SK-N-SH (cell line): ENCODE data around the gene MAP3K4. TPM values are rescaled to one million over a fixed set of nuclear protein-coding genes. Genes with fewer than 3 reads are reported as not detected.

Source experiments
- CTCF ChIA-PET: fragments of 300-600, 350-600 bp; formaldehyde crosslinking; extraction: SDS; loops from one replicate; lab custom pipeline; 2021; lab: Yijun Ruan, JAX
- POLR2A ChIA-PET: fragments of 350-600 bp; sonication (Branson Sonifier 250); formaldehyde crosslinking; extraction: SDS; loops from one replicate; lab custom pipeline; 2020; ENCODE audit warnings: antibody characterized with exemption, inconsistent platforms; lab: Yijun Ruan, JAX
- DNase-seq: peaks from one replicate; pipeline ENCODE4 v3.0.0; 2012
- H2AFZ ChIP-seq: fragments of 200-600 bp; sonication (generic); 2 replicates; pipeline ENCODE4 v1.8.1; 2016; ENCODE audit warnings: antibody characterized with exemption, mild to moderate bottlenecking, low read depth
- H3F3A ChIP-seq: fragments of 200-600 bp; sonication (generic); replicated peaks from 2 replicates; pipeline ENCODE3; 2016; ENCODE audit warnings: antibody characterized with exemption, mild to moderate bottlenecking; ENCODE audit not compliant: insufficient read depth
- H3K27ac ChIP-seq, 2 experiments: fragments of 200-500 bp in 1 of 2; fragments of 200-600 bp in 1 of 2; sonication (Bioruptor generic) in 1 of 2; sonication (generic), shearing (Covaris generic) in 1 of 2; 2 replicates each; pipeline versions ENCODE4 v1.5.1 to v1.6.1; 2014 to 2016; ENCODE audit warnings: low read depth in 2 of 2, inconsistent platforms in 1 of 2, low read length in 1 of 2, mild to moderate bottlenecking in 1 of 2, mixed read lengths in 1 of 2
- H3K27me3 ChIP-seq: fragments of 200-600 bp; sonication (generic), shearing (Covaris generic); 2 replicates; pipeline ENCODE4 v1.6.1; 2016; ENCODE audit warnings: mixed run types; ENCODE audit not compliant: insufficient read depth
- H3K36me3 ChIP-seq, 2 experiments: fragments of 200-500 bp in 1 of 2; fragments of 200-600 bp in 1 of 2; sonication (Bioruptor generic) in 1 of 2; sonication (generic) in 1 of 2; replicated peaks in 1 of 2; 2 replicates each; pipeline versions ENCODE3 to v1.5.1; 2014 to 2016; ENCODE audit warnings: low read length in 1 of 2, mild to moderate bottlenecking in 1 of 2; ENCODE audit not compliant: insufficient read depth in 2 of 2, control insufficient read depth in 1 of 2
- H3K4me1 ChIP-seq, 2 experiments: fragments of 200-500 bp in 1 of 2; fragments of 200-600 bp in 1 of 2; sonication (Bioruptor generic) in 1 of 2; sonication (generic), shearing (Covaris generic) in 1 of 2; 2 replicates each; pipeline versions ENCODE4 v1.5.1 to v1.6.1; 2014 to 2016; ENCODE audit warnings: low read depth in 1 of 2, low read length in 1 of 2, mixed run types in 1 of 2; ENCODE audit not compliant: insufficient read depth in 2 of 2, control insufficient read depth in 1 of 2
- H3K4me2 ChIP-seq: fragments of 200-600 bp; sonication (generic), shearing (Covaris generic); 2 replicates; pipeline ENCODE4 v1.6.1; 2017; ENCODE audit warnings: mixed run types
- H3K4me3 ChIP-seq, 2 experiments: fragments of 200-500 bp in 1 of 2; fragments of 200-600 bp in 1 of 2; sonication (Bioruptor generic) in 1 of 2; sonication (generic), shearing (Covaris generic) in 1 of 2; 2 replicates each; pipeline versions ENCODE4 v1.5.1 to v1.8.1; 2014 to 2016; ENCODE audit warnings: low read depth in 2 of 2, inconsistent platforms in 1 of 2, low read length in 1 of 2, mild to moderate bottlenecking in 1 of 2, mixed read lengths in 1 of 2, moderate library complexity in 1 of 2
- H3K79me2 ChIP-seq: fragments of 200-600 bp; sonication (generic); 2 replicates; pipeline ENCODE4 v1.8.1; 2017; ENCODE audit warnings: mild to moderate bottlenecking; ENCODE audit not compliant: insufficient read depth
- H3K9ac ChIP-seq: fragments of 200-600 bp; sonication (generic); 2 replicates; pipeline ENCODE4 v1.6.1; 2017; ENCODE audit warnings: mixed run types
- H3K9me2 ChIP-seq: fragments of 200-600 bp; sonication (generic); 2 replicates; pipeline ENCODE4 v1.6.1; 2017; ENCODE audit warnings: mixed run types
- H3K9me3 ChIP-seq: fragments of 200-600 bp; sonication (generic); 2 replicates; pipeline ENCODE4 v1.6.1; 2017; ENCODE audit warnings: mixed run types, mild to moderate bottlenecking, moderate library complexity
- H4K20me1 ChIP-seq: fragments of 200-600 bp; sonication (generic); 2 replicates; pipeline ENCODE4 v1.6.1; 2017; ENCODE audit warnings: mild to moderate bottlenecking, mixed run types; ENCODE audit not compliant: insufficient read depth
- CHD2 ChIP-seq: fragments of 150-350 bp; IDR thresholded peaks from 2 replicates; pipeline ENCODE4 v1.6.1; 2018; ENCODE audit warnings: low read length; ENCODE audit not compliant: partially characterized antibody
- FOXJ3 ChIP-seq: sonication (generic); formaldehyde crosslinking; IDR thresholded peaks from 2 replicates; pipeline ENCODE4 v1.5.1; 2020; ENCODE audit warnings: mild to moderate bottlenecking, missing genetic modification reagents
- FOXM1 ChIP-seq: IDR thresholded peaks from 2 replicates; pipeline ENCODE4 v1.4.0; 2012; ENCODE audit warnings: low read depth, mild to moderate bottlenecking
- JUND ChIP-seq: IDR thresholded peaks from 2 replicates; pipeline ENCODE4 v1.4.0; 2012
- NRF1 ChIP-seq: IDR thresholded peaks from 2 replicates; pipeline ENCODE4 v1.6.1; 2012; ENCODE audit warnings: low read depth, mild to moderate bottlenecking, low read length
- PBX3 ChIP-seq: IDR thresholded peaks from 2 replicates; pipeline ENCODE4; 2012
- RCOR1 ChIP-seq: fragments of 150-350 bp; IDR thresholded peaks from 2 replicates; pipeline ENCODE4 v1.6.1; 2017; ENCODE audit warnings: antibody characterized with exemption, low read length
- RFX5 ChIP-seq: IDR thresholded peaks from 2 replicates; pipeline ENCODE4 v1.6.1; 2012; ENCODE audit warnings: mild to moderate bottlenecking, improper control_type of control experiment, low read length
- RXRA ChIP-seq: IDR thresholded peaks from 2 replicates; pipeline ENCODE4 v1.4.0; 2012; ENCODE audit warnings: low read depth, mild to moderate bottlenecking, borderline replicate concordance
- SIN3A ChIP-seq: IDR thresholded peaks from 2 replicates; pipeline ENCODE4 v1.6.1; 2012; ENCODE audit warnings: low read depth, mild to moderate bottlenecking, low read length, moderate library complexity, borderline replicate concordance
- SMC3 ChIP-seq: IDR thresholded peaks from 2 replicates; pipeline ENCODE4 v1.6.1; 2012; ENCODE audit warnings: low read depth, low read length, improper control_type of control experiment
- TAF1 ChIP-seq: IDR thresholded peaks from 2 replicates; pipeline ENCODE4 v1.6.1; 2012; ENCODE audit warnings: low read depth, mild to moderate bottlenecking, low read length, moderate library complexity, borderline replicate concordance
- TEAD4 ChIP-seq: IDR thresholded peaks from 2 replicates; pipeline ENCODE4 v1.4.0; 2012; ENCODE audit warnings: mild to moderate bottlenecking, borderline replicate concordance; ENCODE audit not compliant: insufficient read depth
- USF2 ChIP-seq: fragments of 150-350 bp; IDR thresholded peaks from 2 replicates; pipeline ENCODE4 v1.6.1; 2017; ENCODE audit warnings: antibody characterized with exemption, low read length, low read depth, borderline replicate concordance
- YY1 ChIP-seq: IDR thresholded peaks from 2 replicates; pipeline ENCODE4 v1.4.0; 2012; ENCODE audit warnings: low read depth, mild to moderate bottlenecking
- ZBTB33 ChIP-seq: IDR thresholded peaks from 2 replicates; pipeline ENCODE4 v1.4.0; 2012; ENCODE audit warnings: low read depth, borderline replicate concordance
- WGBS: methylation state at CpG from one replicate; pipeline ENCODE4 v1.1.6; 2017; ENCODE audit warnings: low lambda C conversion rate; 5-methylcytosine and 5-hydroxymethylcytosine counted together
- polyA plus RNA-seq, 3 experiments: library from polyadenylated mRNA; depleted of rRNA; stranded (reverse); fragments of >200 nt; gene quantifications; 2 replicates each; pipeline ENCODE4 v1.2.3, GENCODE V29; 2012

Gene MAP3K4
- polyA plus RNA-seq, 1 of the 3 experiments (the other 2 are of a cell fraction), result 6.8 TPM

- 37% methylated on average over 4 of the region's 4 CpGs for WGBS
- no peaks in the 10 kb centered on the region; a peak in 2 of 4 replicates for H3K4me1 ChIP-seq
- ChIA-PET POLR2A (no interaction called here), CTCF (interaction anchor here (1.2 kb wide), 2 partner anchors 421 to 423 kb away, joined by 3 to 6 read pairs; no protein-coding TSS in a partner anchor)
- no peaks in the 10 kb centered on the region for H3F3A ChIP-seq
- H3K9me2 ChIP-seq, result no peaks in the 10 kb centered on the region
- no peaks in the 10 kb centered on the region for H3K9me3 ChIP-seq
- no peak overlapping the region for H3K9ac ChIP-seq
- H3K36me3 ChIP-seq, result no peaks in the 10 kb centered on the region
- H3K4me2 ChIP-seq, result no peak overlapping the region
- TF ChIP-seq SIN3A, result no peak
- no peak for TF ChIP-seq NRF1
- no peak for TF ChIP-seq TEAD4
- TF ChIP-seq CHD2, result no peak
- TF ChIP-seq RFX5, result no peak
- TF ChIP-seq PBX3, result no peak
- H3K27ac ChIP-seq, result no peak overlapping the region
- H3K79me2 ChIP-seq, result no peaks in the 10 kb centered on the region
- H3K4me3 ChIP-seq, result no peak overlapping the region
- no peaks in the 10 kb centered on the region; the same call in 1 of the 2 replicates for H3K27me3 ChIP-seq
- 0 out of 2 replicates have a peak overlapping the region, but pooled peaks have one; percentile 16 for H2AFZ ChIP-seq
- no peaks in the 10 kb centered on the region for H4K20me1 ChIP-seq
- DNase-seq, result no peak
Observed at GRCh38 chr6:160950507-160950906, 41.1 kb upstream of the MAP3K4 start.

- CTCF ChIA-PET, result interaction anchor here (1.1 to 1.4 kb wide), 2 partner anchors 20 to 150 kb away, joined by 4 to 7 read pairs; no protein-coding TSS in a partner anchor
- no peaks in the 10 kb centered on the region for H3F3A ChIP-seq
- no peak overlapping the region for H3K4me2 ChIP-seq
- TF ChIP-seq NRF1 (no peak), USF2 (no peak), FOXJ3 (CRISPR knock-in tag) (no peak), RCOR1 (no peak), YY1 (no peak), SMC3 (no peak), CHD2 (no peak), JUND (no peak), RXRA (no peak), ZBTB33 (no peak), FOXM1 (no peak), TAF1 (no peak)
- no peaks in the 10 kb centered on the region; a peak in 1 of 4 replicates for H3K4me1 ChIP-seq
- H4K20me1 ChIP-seq, result no peaks in the 10 kb centered on the region
- no peak overlapping the region for H3K27ac ChIP-seq
- H3K79me2 ChIP-seq, result no peaks in the 10 kb centered on the region
- DNase-seq, result no peak
- POLR2A ChIA-PET, result no interaction called here
- no peaks in the 10 kb centered on the region for H3K9me3 ChIP-seq
- WGBS, result 74% methylated on average over 13 of the region's 13 CpGs
- no peaks in the 10 kb centered on the region for H3K9me2 ChIP-seq
- H2AFZ ChIP-seq, result no peak overlapping the region
- no peaks in the 10 kb centered on the region for H3K36me3 ChIP-seq
- H3K4me3 ChIP-seq, result no peak overlapping the region
- no peak overlapping the region for H3K9ac ChIP-seq
- H3K27me3 ChIP-seq, result no peaks in the 10 kb centered on the region; the same call in 1 of the 2 replicates
Observed at GRCh38 chr6:160951187-160952030, 40.2 kb upstream of the MAP3K4 start.
